Liver (tissue), 9 donors: Measurements from ENCODE around the gene KIF5A. TPM values are rescaled to one million over a fixed set of nuclear protein-coding genes. Genes with fewer than 3 reads are reported as not detected.

ENCODE experiments used
- DNase-seq: peaks from one replicate; pipeline ENCODE4 v3.0.0-alpha.2; 2017; ENCODE audit warnings: low spot score
- H3K27ac ChIP-seq, 2 donors: one replicate each; pipeline ENCODE4 v1.7.0; 2013; ENCODE audit warnings: inconsistent platforms in 2 of 2, low read length in 2 of 2, control low read depth in 1 of 2, low read depth in 1 of 2, mild to moderate bottlenecking in 1 of 2
- H3K27me3 ChIP-seq, 4 donors: one replicate each; pipeline versions ENCODE4 v1.6.1 to v1.7.0; 2013; ENCODE audit warnings: low read length in 3 of 4, inconsistent platforms in 1 of 4, mild to moderate bottlenecking in 1 of 4, moderate library complexity in 1 of 4; ENCODE audit not compliant: control insufficient read depth in 4 of 4, insufficient read depth in 4 of 4
- H3K36me3 ChIP-seq, 4 donors: one replicate each; pipeline versions ENCODE4 v1.6.1 to v1.7.0; 2013; ENCODE audit warnings: low read length in 3 of 4, mild to moderate bottlenecking in 3 of 4, low read depth in 1 of 4, moderate library complexity in 1 of 4; ENCODE audit not compliant: control insufficient read depth in 4 of 4, insufficient read depth in 3 of 4
- H3K4me1 ChIP-seq, 4 donors: one replicate each; pipeline versions ENCODE4 v1.6.1 to v1.7.0; 2013; ENCODE audit warnings: low read length in 3 of 4, mild to moderate bottlenecking in 3 of 4, moderate library complexity in 1 of 4; ENCODE audit not compliant: control insufficient read depth in 4 of 4, insufficient read depth in 4 of 4
- H3K4me3 ChIP-seq, 3 donors: one replicate each; pipeline versions ENCODE4 v1.6.1 to v1.7.0; 2013; ENCODE audit warnings: low read length in 3 of 3, control low read depth in 1 of 3, low read depth in 1 of 3, mild to moderate bottlenecking in 1 of 3
- H3K9ac ChIP-seq, 2 donors: one replicate each; pipeline ENCODE4 v1.7.0; 2013; ENCODE audit warnings: low read length in 2 of 2, mild to moderate bottlenecking in 2 of 2, moderate library complexity in 2 of 2, control low read depth in 1 of 2, low read depth in 1 of 2
- H3K9me3 ChIP-seq, 4 donors: one replicate each; pipeline versions ENCODE4 v1.6.1 to v1.7.0; 2013; ENCODE audit warnings: low read length in 3 of 4; ENCODE audit not compliant: control insufficient read depth in 4 of 4
- ATF3 ChIP-seq: IDR thresholded peaks from 2 replicates; pipeline ENCODE4 v1.6.1; 2016; ENCODE audit warnings: antibody characterized with exemption
- GABPA ChIP-seq, 2 donors: IDR thresholded peaks in 1 of 2; conservative IDR thresholded peaks in 1 of 2; 2 replicates each; pipeline ENCODE4 v1.6.1; 2016; ENCODE audit warnings: antibody characterized with exemption in 2 of 2, mild to moderate bottlenecking in 1 of 2, moderate library complexity in 1 of 2
- HNF4A ChIP-seq, 2 donors: conservative IDR thresholded peaks; 2 replicates each; pipeline ENCODE4 v1.6.1; 2016; ENCODE audit warnings: antibody characterized with exemption in 2 of 2, mild to moderate bottlenecking in 2 of 2
- HNF4G ChIP-seq: IDR thresholded peaks from 2 replicates; pipeline ENCODE4 v1.6.1; 2016; ENCODE audit warnings: antibody characterized with exemption
- JUND ChIP-seq, 2 donors: IDR thresholded peaks; 2 replicates each; pipeline ENCODE4 v1.6.1; 2016; ENCODE audit warnings: antibody characterized with exemption in 2 of 2
- NR2F2 ChIP-seq: IDR thresholded peaks from 2 replicates; pipeline ENCODE4 v1.6.1; 2016; ENCODE audit warnings: antibody characterized with exemption
- REST ChIP-seq: IDR thresholded peaks from 2 replicates; pipeline ENCODE4 v1.6.1; 2016; ENCODE audit warnings: antibody characterized with exemption, mild to moderate bottlenecking
- RXRA ChIP-seq, 2 donors: IDR thresholded peaks; 2 replicates each; pipeline ENCODE4 v1.6.1; 2017 to 2018; ENCODE audit warnings: antibody characterized with exemption in 2 of 2, mild to moderate bottlenecking in 1 of 2
- SP1 ChIP-seq: IDR thresholded peaks from 2 replicates; pipeline ENCODE4 v1.6.1; 2018; ENCODE audit warnings: antibody characterized with exemption, mild to moderate bottlenecking
- TAF1 ChIP-seq: conservative IDR thresholded peaks from 2 replicates; pipeline ENCODE4 v1.6.1; 2016; ENCODE audit warnings: antibody characterized with exemption, mild to moderate bottlenecking
- YY1 ChIP-seq: IDR thresholded peaks from 2 replicates; pipeline ENCODE4 v1.6.1; 2016; ENCODE audit warnings: antibody characterized with exemption, mild to moderate bottlenecking
- ZBTB33 ChIP-seq: IDR thresholded peaks from 2 replicates; pipeline ENCODE4 v1.6.1; 2016; ENCODE audit warnings: antibody characterized with exemption
- WGBS: extraction: QIAGEN DNeasy Blood & Tissue Kit; methylation state at CpG from one replicate; pipeline ENCODE4 v1.1.7; 2013; 5-methylcytosine and 5-hydroxymethylcytosine counted together
- polyA plus RNA-seq, 2 donors: library from polyadenylated mRNA; stranded (reverse) in 1 of 2; unstranded in 1 of 2; fragments of 200-250 nt in 1 of 2; fragments of >200 nt in 1 of 2; fragmentation: Nextera tagmentation in 1 of 2; extraction: Ambion mirVana in 1 of 2; gene quantifications; one replicate each; pipeline versions ENCODE4 v1.2.1 to v1.2.3, GENCODE V29; 2013 to 2015
- total RNA-seq, 2 donors: library from RNA; depleted of rRNA; stranded (reverse); fragments of >200 nt; gene quantifications; one replicate each; pipeline ENCODE4 v1.2.3, GENCODE V29; 2014
- donor health status: healthy.
- donor health status: healthy.
- donor health status: healthy.
- donor health status: healthy.
- donor health status: healthy.

The KIF5A gene
- total and polyA plus RNA-seq, 4 donors, result 0.01 to 0.42 TPM; not detected in 2

GRCh38 chr12:57603815-57604453 is 54.1 kb downstream of the KIF5A start (continued):
- TF ChIP-seq ZBTB33, result no peak
- TF ChIP-seq HNF4A (conservative IDR thresholded peaks at IDR 0.05), result no peak

GRCh38 chr12:57604454-57604991 is 54.7 kb downstream of the KIF5A start, which contains the start of gene DTX3:
TSS of gene DTX3 (plus strand) at chr12:57604824. CDS start at chr12:57606518, 1,694 bp downstream.
- H3K9me3 ChIP-seq, result no peaks in the 10 kb centered on the region
- H3K27me3 ChIP-seq, result peaks cover 0 to 6% (median 2%) of the 10 kb centered on the region in 4 donors
- peaks cover 2 to 30% (median 7%) of the 10 kb centered on the region in 4 donors for H3K36me3 ChIP-seq
- no peaks in the 10 kb centered on the region for H3K4me1 ChIP-seq
- no peak within 1 kb of the TSS for H3K9ac ChIP-seq
- DNase-seq, result no peak
- H3K4me3 ChIP-seq, result peak within 1 kb of the TSS; percentile 5 to 50 (median 42)
- no peak for TF ChIP-seq SP1
- no peak for TF ChIP-seq RXRA (IDR thresholded peaks at IDR 0.05)
- TF ChIP-seq YY1, result peak; percentile 37
- 6% methylated on average over 36 of the region's 36 CpGs for WGBS
- peak within 1 kb of the TSS; percentile 50 to 53 for H3K27ac ChIP-seq

- DNase-seq, result no peak
- Histone ChIP-seq H3K9me3 (no peaks in the 10 kb centered on the region), H3K4me1 (peaks cover 0 to 2% (median under 1%) of the 10 kb centered on the region in 4 donors), H3K27me3 (peaks cover 0 to 6% (median 2%) of the 10 kb centered on the region in 4 donors), H3K4me3 (peak overlapping the region in 2 of 3 donors; percentile 5 to 50), H3K36me3 (peaks cover 2 to 24% (median 6%) of the 10 kb centered on the region in 4 donors), H3K27ac (peak overlapping the region in 1 of 2 donors; percentile 53), H3K9ac (no peak overlapping the region)
- 10% methylated on average over 25 of the region's 25 CpGs for WGBS
- TF ChIP-seq ATF3 (no peak), HNF4G (no peak), GABPA (IDR thresholded peaks at IDR 0.05 in 1 of 2, conservative IDR thresholded peaks at IDR 0.05 in 1 of 2) (no peak), ZBTB33 (no peak), NR2F2 (no peak), RXRA (IDR thresholded peaks at IDR 0.05) (no peak), REST (no peak), JUND (IDR thresholded peaks at IDR 0.05) (no peak), TAF1 (no peak)
These were observed 55.4 kb downstream of the KIF5A start for GRCh38 chr12:57604992-57605810.
